OCI-LY1 (cell line): ENCODE data around the gene PLBD2.
A peak's percentile ranks its signal among the peaks of the same experiment; 100 is the strongest.

Experiments
- H2AFZ ChIP-seq: fragments of 200-600 bp; sonication (generic), shearing (Covaris generic); 2 replicates; pipeline ENCODE4 v1.6.0; 2014; ENCODE audit warnings: antibody characterized with exemption, mild to moderate bottlenecking, low read length
- H3F3A ChIP-seq: fragments of 200-600 bp; sonication (generic), shearing (Covaris generic); 2 replicates; pipeline ENCODE4 v1.6.0; 2014; ENCODE audit warnings: mild to moderate bottlenecking, antibody characterized with exemption, low read length, moderate library complexity; ENCODE audit not compliant: insufficient read depth
- H3K27ac ChIP-seq: fragments of 200-600 bp; sonication (generic); 2 replicates; pipeline ENCODE4 v1.5.1; 2014; ENCODE audit warnings: low read length, mixed run types, mild to moderate bottlenecking, low read depth; ENCODE audit not compliant: poor library complexity, severe bottlenecking
- H3K27me3 ChIP-seq: fragments of 200-600 bp; sonication (generic); 2 replicates; pipeline ENCODE4 v1.6.0; 2014; ENCODE audit warnings: antibody characterized with exemption, mild to moderate bottlenecking, low read length, moderate library complexity; ENCODE audit not compliant: insufficient read depth
- H3K36me3 ChIP-seq: fragments of 200-600 bp; sonication (generic); 2 replicates; pipeline ENCODE4 v1.6.1; 2014; ENCODE audit warnings: mild to moderate bottlenecking, antibody characterized with exemption, low read length, moderate library complexity, mixed read lengths; ENCODE audit not compliant: insufficient read depth
- H3K4me1 ChIP-seq: fragments of 200-600 bp; sonication (generic); 2 replicates; pipeline ENCODE4 v1.5.1; 2014; ENCODE audit warnings: mild to moderate bottlenecking, low read length, moderate library complexity; ENCODE audit not compliant: insufficient read depth, severe bottlenecking
- H3K4me2 ChIP-seq: fragments of 200-600 bp; sonication (generic), shearing (Covaris generic); 2 replicates; pipeline ENCODE4 v1.6.1; 2014; ENCODE audit warnings: low read length
- H3K4me3 ChIP-seq: fragments of 200-600 bp; sonication (generic); 2 replicates; pipeline ENCODE4 v1.5.1; 2014; ENCODE audit warnings: low read length, low read depth, mild to moderate bottlenecking, mixed read lengths; ENCODE audit not compliant: poor library complexity, severe bottlenecking
- H3K79me2 ChIP-seq: fragments of 200-600 bp; shearing (Covaris generic); 2 replicates; pipeline ENCODE4 v1.6.1; 2016; ENCODE audit warnings: mixed run types, low read length, mixed read lengths; ENCODE audit not compliant: insufficient read depth
- H3K9ac ChIP-seq: fragments of 200-600 bp; sonication (generic), shearing (Covaris generic); 2 replicates; pipeline ENCODE4 v1.6.1; 2014; ENCODE audit warnings: mild to moderate bottlenecking, low read length, mixed read lengths
- H3K9me2 ChIP-seq: fragments of 200-600 bp; sonication (generic), shearing (Covaris generic); 2 replicates; pipeline ENCODE4 v1.6.1; 2014; ENCODE audit warnings: low read depth, mild to moderate bottlenecking, low read length, mixed read lengths
- H3K9me3 ChIP-seq: fragments of 200-600 bp; shearing (Covaris generic); 2 replicates; pipeline ENCODE4 v1.6.1; 2014; ENCODE audit warnings: low read length, mixed read lengths
- H4K20me1 ChIP-seq: fragments of 200-600 bp; sonication (generic), shearing (Covaris generic); 2 replicates; pipeline ENCODE4 v1.6.0; 2016; ENCODE audit warnings: mild to moderate bottlenecking, low read length; ENCODE audit not compliant: insufficient read depth
- CTCF ChIP-seq: fragments of 200-600 bp; sonication (generic), shearing (Covaris generic); IDR thresholded peaks from 2 replicates; pipeline ENCODE4 v1.5.1; 2017; ENCODE audit warnings: mild to moderate bottlenecking, antibody characterized with exemption, low read length, moderate library complexity, mixed read lengths
- EZH2 ChIP-seq: fragments of 200-600 bp; sonication (generic), shearing (Covaris generic); IDR thresholded peaks from 2 replicates; pipeline ENCODE4 v1.8.0; 2017; ENCODE audit warnings: borderline replicate concordance, mixed run types, mild to moderate bottlenecking, antibody characterized with exemption, low read length, moderate library complexity, mixed read lengths

PLBD2 gene

GRCh38 chr12:113322343-113322742 lies 36.0 kb upstream of the PLBD2 start:
- Histone ChIP-seq H3K4me3 (no peak overlapping the region), H3K9ac (no peak overlapping the region), H4K20me1 (no peaks in the 10 kb centered on the region), H3K9me2 (no peaks in the 10 kb centered on the region), H3F3A (no peaks in the 10 kb centered on the region), H2AFZ (no peak overlapping the region), H3K27ac (no peak overlapping the region), H3K27me3 (no peaks in the 10 kb centered on the region), H3K36me3 (peaks cover 57% of the 10 kb centered on the region), H3K4me1 (no peaks in the 10 kb centered on the region), H3K79me2 (no peaks in the 10 kb centered on the region), H3K4me2 (no peak overlapping the region), H3K9me3 (no peaks in the 10 kb centered on the region)
- TF ChIP-seq CTCF = no peak
- no peak for TF ChIP-seq EZH2

GRCh38 chr12:113325916-113326315 lies 32.5 kb upstream of the PLBD2 start:
- H3K9me2 ChIP-seq = no peaks in the 10 kb centered on the region
- no peak for TF ChIP-seq EZH2
- TF ChIP-seq CTCF = no peak
- no peak overlapping the region for H3K27ac ChIP-seq
- no peak overlapping the region for H3K4me3 ChIP-seq
- H4K20me1 ChIP-seq = no peaks in the 10 kb centered on the region
- H3K27me3 ChIP-seq = no peaks in the 10 kb centered on the region
- no peaks in the 10 kb centered on the region for H3K4me1 ChIP-seq
- peaks cover 50% of the 10 kb centered on the region for H3K36me3 ChIP-seq
- no peak overlapping the region for H3K4me2 ChIP-seq
- no peaks in the 10 kb centered on the region for H3K79me2 ChIP-seq
- no peak overlapping the region for H3K9ac ChIP-seq
- no peaks in the 10 kb centered on the region for H3K9me3 ChIP-seq
- no peak overlapping the region for H2AFZ ChIP-seq
- no peaks in the 10 kb centered on the region for H3F3A ChIP-seq

DNA sequence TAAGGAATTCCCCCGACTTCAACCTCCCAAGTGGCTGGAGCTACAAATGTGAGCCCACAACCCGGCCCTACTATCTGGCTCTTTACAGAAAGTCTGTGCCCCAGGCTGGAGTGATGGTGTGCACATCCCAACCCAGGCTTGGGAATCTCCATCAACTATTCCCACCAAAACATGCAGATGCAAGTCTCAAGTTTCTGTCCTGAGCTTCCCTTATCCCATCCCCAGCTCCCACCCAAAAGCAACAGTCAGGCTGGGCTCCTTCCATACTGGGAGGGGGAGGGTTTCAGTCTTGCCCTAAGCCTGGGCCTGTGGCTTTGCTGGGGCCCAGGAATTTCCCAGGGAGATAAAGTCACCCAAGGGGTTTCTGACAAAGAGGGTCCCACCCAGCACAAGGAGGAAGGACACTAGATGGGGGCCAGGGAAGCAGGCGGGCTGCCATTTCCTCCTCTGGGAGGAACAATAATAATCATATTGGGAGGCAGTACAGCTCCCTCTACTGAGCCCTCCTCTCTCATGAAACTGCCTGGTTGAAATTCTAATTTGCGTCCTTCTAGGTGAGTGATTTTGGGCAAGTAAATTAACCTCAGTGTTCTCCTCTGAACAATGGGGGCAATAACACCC lies 31.5 kb upstream of the PLBD2 start:
- Histone ChIP-seq H4K20me1 (no peaks in the 10 kb centered on the region), H3K4me3 (no peak overlapping the region), H3K36me3 (peaks cover 49% of the 10 kb centered on the region), H3K27me3 (no peaks in the 10 kb centered on the region), H3K9me3 (no peaks in the 10 kb centered on the region), H3K79me2 (no peaks in the 10 kb centered on the region), H3F3A (no peaks in the 10 kb centered on the region), H3K27ac (no peak overlapping the region), H3K4me1 (peaks cover 1% of the 10 kb centered on the region), H3K9ac (no peak overlapping the region), H2AFZ (no peak overlapping the region), H3K4me2 (no peak overlapping the region), H3K9me2 (no peaks in the 10 kb centered on the region)
- peak; percentile 29; the same call in 1 of the 2 replicates for TF ChIP-seq CTCF
- TF ChIP-seq EZH2 = no peak
